NCI-H524 (cell line): Measurements from ENCODE around the gene HIP1.
"Not testable (repeated sequence)": the region's sequence is repeated elsewhere in the genome, so short reads cannot be mapped to it uniquely, and the experiment has no call there.

Source experiments
- DNase-seq, 2 experiments: peaks; one replicate each; lab custom pipeline; 2025; lab: John Stamatoyannopoulos, UW

The HIP1 gene

GRCh38 chr7:75738604-75738974 lies at the start of gene HIP1:
TSS of gene HIP1 (minus strand) at chr7:75738941. CDS start at chr7:75738920, 21 bp downstream.
- no peak for DNase-seq

GRCh38 chr7:75788154-75788847 lies 49.6 kb upstream of the HIP1 start:
- DNase-seq = peak in 1 of 2 experiments; percentile 18

- not testable (repeated sequence) for DNase-seq
Observed at GRCh38 chr7:75783058-75783457, 44.3 kb upstream of the HIP1 start.

- DNase-seq = not testable (repeated sequence)
Observed at GRCh38 chr7:75780647-75781273, 42.0 kb upstream of the HIP1 start.

- DNase-seq = not testable (repeated sequence)
Observed at GRCh38 chr7:75779516-75779915, 40.8 kb upstream of the HIP1 start.

- not testable (repeated sequence) for DNase-seq
Observed at GRCh38 chr7:75779035-75779434, 40.3 kb upstream of the HIP1 start.

GRCh38 chr7:75776295-75776971 lies 37.7 kb upstream of the HIP1 start:
- DNase-seq = peak in 1 of 2 experiments; percentile 24

- not testable (repeated sequence) for DNase-seq
Observed at GRCh38 chr7:75773958-75774357, 35.2 kb upstream of the HIP1 start.

- DNase-seq = no peak
Observed at GRCh38 chr7:75772081-75773077, 33.6 kb upstream of the HIP1 start, which contains the start of gene CCL26. TSS of gene CCL26 (minus strand) at chr7:75772211. CDS start at chr7:75772176, 35 bp downstream.

- no peak for DNase-seq
Observed at GRCh38 chr7:75771224-75771623, 32.5 kb upstream of the HIP1 start.

- DNase-seq = peak in 1 of 2 experiments; percentile 69
Observed at GRCh38 chr7:75762350-75762917, 23.7 kb upstream of the HIP1 start.

- DNase-seq = not testable (repeated sequence)
Observed at GRCh38 chr7:75761801-75762200, 23.1 kb upstream of the HIP1 start.

- no peak for DNase-seq
Observed at GRCh38 chr7:75758491-75758890, 19.8 kb upstream of the HIP1 start.

- DNase-seq = no peak
Observed at GRCh38 chr7:75757860-75758259, 19.1 kb upstream of the HIP1 start.

GRCh38 chr7:75756991-75757676 lies 18.4 kb upstream of the HIP1 start:
- DNase-seq = peak; percentile 18 to 28

- DNase-seq = no peak
Observed at GRCh38 chr7:75756206-75756990, 17.7 kb upstream of the HIP1 start.

- DNase-seq = no peak
Observed at GRCh38 chr7:75743455-75743859, 4.7 kb upstream of the HIP1 start.

GRCh38 chr7:75740846-75741497 lies 2.2 kb upstream of the HIP1 start:
- no peak for DNase-seq
